GM21360 (cell line): ENCODE results near the gene ATXN2.

Experiments used
- ATAC-seq: cut with Tn5 transposase; IDR thresholded peaks from one replicate; pipeline ENCODE4 v1.9.1; 2021; ENCODE audit warnings: mild to moderate bottlenecking, moderate library complexity; ENCODE audit not compliant: unreplicated experiment

ATXN2 gene

DNA sequence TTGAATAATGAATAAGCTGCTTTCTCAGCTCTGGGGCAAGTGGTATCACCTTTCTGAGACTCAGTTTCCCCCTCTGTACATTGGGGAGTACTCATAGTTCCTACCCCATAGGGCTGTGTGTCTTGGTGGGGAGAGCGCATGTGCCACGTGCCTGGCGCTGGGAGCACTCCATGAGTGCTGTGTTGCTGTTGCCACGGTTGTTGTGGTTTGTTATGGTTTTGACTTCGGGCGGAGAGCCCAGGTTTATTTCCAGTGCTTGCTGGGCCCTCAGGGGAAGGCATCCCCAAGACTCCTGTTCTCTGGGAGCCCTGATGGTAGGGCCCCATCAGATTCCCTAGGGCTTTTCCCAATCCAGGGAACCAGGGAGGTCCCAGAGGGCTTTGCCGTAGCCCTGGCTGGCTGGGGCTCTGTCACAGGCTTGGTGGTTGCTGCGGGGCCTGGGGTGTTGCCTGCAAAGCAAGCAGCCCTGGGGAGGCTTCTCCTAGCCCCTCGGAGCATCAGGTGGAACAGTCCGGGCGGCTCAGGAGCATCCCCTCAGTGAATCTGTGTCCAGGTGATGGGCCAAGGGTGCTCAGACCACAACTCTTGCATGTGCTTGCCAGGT, 174.8 kb downstream of the ATXN2 start:
- ATAC-seq, result no peak

GRCh38 chr12:111420494-111420893, 178.6 kb downstream of the ATXN2 start:
- no peak for ATAC-seq

DNA sequence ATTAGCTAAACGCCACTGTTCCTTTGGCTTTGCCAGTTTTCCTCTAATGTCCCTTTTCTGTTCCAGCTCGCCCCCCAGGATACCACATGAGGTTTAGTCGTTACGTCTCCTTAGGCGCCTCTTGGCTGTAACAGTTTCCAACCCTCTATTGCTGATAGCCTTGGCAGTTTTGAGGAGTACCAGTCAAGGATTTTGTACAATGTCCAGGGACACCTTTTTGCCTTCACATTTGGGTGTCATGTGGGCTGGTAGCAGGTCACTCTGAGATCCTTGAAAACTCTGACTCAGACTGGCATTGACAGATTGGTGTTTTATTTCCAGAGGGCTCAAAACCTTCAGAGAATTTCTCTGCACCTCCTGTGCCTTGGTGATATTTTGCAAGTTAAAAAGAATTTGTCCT, 179.3 kb downstream of the ATXN2 start:
- ATAC-seq, result no peak

DNA sequence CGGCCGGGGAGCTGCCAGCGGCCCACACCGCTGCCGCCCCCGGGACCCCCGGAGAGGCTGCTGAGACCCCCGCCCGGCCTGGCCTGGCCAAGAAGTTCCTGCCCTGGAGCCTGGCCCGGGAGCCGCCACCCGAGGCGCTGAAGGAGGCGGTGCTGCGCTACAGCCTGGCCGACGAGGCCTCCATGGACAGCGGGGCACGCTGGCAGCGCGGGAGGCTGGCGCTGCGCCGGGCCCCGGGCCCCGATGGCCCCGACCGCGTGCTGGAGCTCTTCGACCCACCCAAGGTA, 180.6 kb downstream of the ATXN2 start:
- no peak for ATAC-seq

- no peak for ATAC-seq
Observed at GRCh38 chr12:111417784-111418593, 181.1 kb downstream of the ATXN2 start.

DNA sequence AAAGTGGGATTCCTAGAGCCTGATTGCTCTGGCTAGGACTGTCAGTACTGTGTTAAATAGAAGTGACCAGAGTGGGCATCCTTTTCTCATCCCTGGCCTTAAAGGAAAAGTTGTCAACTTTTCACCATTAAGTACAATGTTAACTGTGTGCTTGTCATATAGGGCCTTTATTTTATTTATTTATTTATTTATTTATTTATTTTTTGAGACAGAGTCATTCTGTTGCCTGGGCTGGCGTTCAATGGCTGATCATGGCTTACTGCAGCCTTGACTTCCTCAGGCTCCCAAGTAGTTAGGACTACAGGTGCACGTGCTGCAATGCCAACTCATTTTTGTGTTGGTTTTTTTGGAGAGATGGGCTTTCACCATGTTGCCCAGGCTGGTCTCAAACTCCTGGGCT, 181.8 kb downstream of the ATXN2 start:
- no peak for ATAC-seq

DNA sequence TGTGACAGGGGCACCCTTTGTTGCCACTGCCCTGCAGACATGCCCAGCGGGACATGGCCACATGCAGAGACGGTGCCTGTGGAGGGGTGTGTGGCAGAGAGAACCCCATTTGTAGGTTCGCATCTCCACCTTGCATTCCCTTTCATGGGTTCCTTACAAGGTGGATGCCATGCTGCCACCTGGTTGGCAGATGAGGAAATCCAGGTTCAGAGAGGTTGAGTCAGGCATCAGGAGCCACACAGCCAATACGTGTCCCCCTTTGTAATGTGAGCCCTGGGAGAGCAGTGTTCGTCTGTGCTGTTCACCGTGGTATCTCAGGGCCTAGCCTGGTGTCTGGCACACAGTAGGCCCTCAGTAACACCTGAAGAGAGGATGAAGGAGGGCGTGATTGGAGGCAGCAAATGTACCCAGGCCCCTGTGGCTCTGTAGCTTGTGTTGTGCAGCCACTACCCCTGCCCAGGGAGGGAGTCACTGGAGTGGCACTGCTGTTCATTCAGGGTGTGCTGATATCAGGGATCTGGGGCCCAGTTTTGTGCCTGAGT, 184.3 kb downstream of the ATXN2 start:
- ATAC-seq, result no peak

GRCh38 chr12:111413442-111414086, 185.6 kb downstream of the ATXN2 start:
- no peak for ATAC-seq

DNA sequence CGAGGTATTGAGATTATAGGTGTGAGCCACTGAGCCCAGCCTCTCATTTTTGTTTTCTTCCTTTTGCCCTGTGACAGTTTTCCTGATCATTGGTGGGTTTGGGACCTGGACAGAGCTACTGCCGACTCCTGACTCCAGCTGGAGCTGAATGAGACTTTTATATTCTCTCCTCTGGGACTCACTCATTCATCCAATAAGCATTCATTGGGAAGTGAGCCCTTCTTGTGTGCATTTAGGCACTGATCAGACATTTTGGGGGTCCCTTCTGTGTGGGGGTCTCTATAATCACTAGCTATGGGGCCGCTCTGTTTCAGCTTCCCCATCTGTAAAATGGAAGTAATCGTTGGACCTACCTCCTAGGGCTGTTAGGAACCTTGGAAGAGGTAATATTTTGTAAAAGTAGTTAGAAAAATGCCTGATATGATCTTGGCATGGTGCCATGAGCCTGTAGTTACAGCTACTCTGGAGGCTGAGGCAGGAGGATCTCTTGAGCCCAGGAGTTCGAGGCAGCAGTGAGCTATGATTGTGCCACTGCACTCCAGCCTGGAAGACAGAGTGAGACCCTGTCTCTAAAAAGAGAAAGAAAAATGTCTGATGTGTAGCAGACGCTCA, 186.2 kb downstream of the ATXN2 start:
- ATAC-seq, result no peak

- ATAC-seq, result no peak
Observed at GRCh38 chr12:111412007-111412829, 186.9 kb downstream of the ATXN2 start.

GRCh38 chr12:111411185-111411764, 187.8 kb downstream of the ATXN2 start:
- no peak for ATAC-seq

DNA sequence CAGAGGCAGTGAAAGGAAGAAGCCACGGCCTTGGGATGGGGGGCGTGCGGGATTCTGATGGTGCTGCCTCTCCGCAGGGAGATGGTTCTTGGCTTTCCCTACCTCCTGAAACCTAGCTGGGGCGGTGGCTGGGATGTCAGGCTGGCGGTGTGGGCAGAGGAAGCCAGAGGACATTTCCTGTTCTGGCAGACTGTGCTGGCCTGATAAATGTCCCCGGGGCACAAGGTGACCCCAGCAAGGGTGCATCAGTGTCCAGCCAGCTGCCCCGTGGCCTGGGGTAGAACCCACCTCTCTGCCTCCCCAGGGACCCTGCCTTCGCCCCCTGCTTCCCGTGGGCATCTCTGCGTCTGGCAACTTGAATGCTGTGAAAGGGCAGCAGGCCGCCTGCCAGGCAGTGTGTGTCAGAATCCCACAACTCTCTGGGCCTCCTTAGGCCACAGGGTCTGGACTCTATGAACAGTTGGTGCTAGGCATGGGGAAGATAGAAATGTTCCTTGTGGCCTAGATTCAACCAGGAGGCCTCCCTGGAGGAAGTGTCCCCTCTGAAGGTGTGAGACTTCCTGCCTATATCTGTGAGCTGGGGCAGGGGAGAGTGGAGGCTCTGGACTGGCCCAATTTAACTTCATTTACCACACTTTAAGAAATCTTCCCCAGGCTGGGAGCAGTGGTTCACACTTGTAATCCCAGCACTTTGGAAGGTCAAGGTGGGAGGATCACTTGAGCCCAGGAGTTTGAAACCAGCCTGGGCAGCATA, 188.5 kb downstream of the ATXN2 start:
- ATAC-seq, result no peak

DNA sequence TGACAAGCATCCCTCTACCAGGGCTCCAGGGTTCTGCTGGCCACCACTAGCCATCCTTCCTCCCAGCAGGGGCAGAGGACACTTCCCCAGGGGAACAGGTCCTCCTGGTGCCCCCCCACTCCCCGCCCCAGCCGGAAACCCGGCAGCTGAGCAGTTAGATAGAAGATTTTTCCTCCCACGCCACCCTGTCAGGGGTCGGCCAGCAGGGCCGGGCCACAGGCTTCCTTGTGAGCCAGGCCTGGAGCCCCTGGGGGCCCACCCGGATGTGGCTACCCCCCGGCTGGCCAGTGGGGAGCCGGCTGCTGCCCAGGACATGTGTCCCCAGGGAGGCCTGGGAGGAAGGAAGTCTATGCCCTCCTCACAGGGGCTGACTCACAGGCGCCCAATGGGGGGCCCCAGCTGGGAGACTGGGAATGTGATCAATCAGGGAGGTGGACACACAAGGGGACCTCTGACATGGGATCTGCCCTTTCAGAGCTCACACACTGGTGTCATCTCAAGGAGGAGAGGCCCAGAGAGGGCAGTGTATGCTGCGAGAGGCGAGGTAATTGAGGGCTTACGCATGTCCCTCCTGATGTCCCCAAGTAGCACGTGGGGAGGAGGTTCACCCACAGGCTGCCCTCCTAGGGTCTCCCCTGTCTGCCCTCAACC, 189.2 kb downstream of the ATXN2 start:
- ATAC-seq, result no peak

- ATAC-seq, result no peak
Observed at GRCh38 chr12:111409403-111409779, 189.7 kb downstream of the ATXN2 start.

- no peak for ATAC-seq
Observed at GRCh38 chr12:111408686-111409402, 190.3 kb downstream of the ATXN2 start.

GRCh38 chr12:111408116-111408440, 191.0 kb downstream of the ATXN2 start:
- ATAC-seq, result no peak

DNA sequence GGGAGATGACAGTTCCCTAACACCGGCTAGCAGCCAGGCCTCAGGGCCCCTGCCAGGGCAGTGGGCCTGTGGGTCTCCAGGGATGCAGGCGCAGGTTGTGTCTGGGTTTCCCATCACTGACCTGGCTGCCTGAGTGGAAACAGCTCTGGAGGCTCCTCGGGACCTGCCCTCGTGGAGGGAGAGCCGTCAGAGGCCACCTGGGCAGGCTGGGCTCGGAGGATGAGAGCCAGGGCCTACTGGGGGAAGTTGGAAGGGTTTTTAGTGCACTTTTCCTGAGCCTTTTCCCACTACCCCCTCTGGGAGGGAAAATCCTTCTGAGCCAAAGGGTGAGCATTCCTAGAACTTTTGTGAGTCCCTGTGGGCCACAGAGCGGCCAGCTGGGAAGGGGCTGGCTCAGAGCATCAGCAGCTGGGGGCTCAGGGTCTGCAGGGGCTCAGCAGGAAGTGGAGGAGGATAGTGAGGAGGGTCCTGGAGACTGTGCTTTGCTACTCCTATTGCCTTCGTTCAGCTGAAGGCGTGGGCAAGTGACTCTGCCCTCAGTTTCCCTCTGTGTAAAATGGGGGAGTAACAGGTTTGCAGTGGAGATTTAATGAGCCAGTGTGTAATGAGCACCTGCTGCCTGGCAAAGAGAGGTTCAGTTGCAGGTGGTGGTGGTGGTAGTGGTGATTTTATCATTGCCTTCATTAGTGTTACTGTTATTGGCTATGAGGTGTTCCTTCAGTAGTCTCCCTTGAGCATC, 191.6 kb downstream of the ATXN2 start:
- ATAC-seq, result no peak
